Measurements from ENCODE around the gene ALX4. TPM values are rescaled to one million over a fixed set of nuclear protein-coding genes. Genes with fewer than 3 reads are reported as not detected.

The ALX4 gene
- total RNA-seq, 1 donor from 2014 or later: 0.05 TPM

DNA sequence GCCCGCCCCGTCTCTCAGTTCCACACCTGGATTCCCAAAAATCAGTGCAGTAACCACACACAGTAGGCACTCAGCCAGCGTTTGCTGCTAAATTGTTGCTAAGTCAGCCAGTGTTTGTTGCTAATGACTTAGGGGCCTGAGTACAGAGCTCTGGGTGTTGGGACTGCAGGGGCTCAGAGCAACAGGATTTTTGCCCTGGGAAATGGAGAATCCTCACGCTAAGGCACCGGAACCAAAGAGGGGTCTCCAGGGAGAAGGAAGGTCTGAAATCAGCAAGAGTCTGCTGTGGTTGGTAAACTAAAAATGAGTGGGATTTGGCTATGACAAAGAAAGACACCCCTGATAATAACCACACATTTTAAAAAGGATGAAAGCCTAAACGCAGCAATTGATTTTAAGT is 22.7 kb upstream of the ALX4 start:
- Mint-ChIP-seq H3K27me3 (ENCODE audit: low read depth) (peaks cover 85% of the 10 kb centered on the region), H3K36me3 (ENCODE audit: low read depth) (no peaks in the 10 kb centered on the region), H3K9me3 (no peaks in the 10 kb centered on the region), H3K4me3 (no peak overlapping the region), H3K4me1 (peaks cover 9% of the 10 kb centered on the region), H3K27ac (ENCODE audit: unreplicated experiment) (no peak overlapping the region)
- DNase-seq (ENCODE audit: low read depth, low spot score): no peak
- TF ChIP-seq CTCF (conservative IDR thresholded peaks at IDR 0.05): no peak

DNA sequence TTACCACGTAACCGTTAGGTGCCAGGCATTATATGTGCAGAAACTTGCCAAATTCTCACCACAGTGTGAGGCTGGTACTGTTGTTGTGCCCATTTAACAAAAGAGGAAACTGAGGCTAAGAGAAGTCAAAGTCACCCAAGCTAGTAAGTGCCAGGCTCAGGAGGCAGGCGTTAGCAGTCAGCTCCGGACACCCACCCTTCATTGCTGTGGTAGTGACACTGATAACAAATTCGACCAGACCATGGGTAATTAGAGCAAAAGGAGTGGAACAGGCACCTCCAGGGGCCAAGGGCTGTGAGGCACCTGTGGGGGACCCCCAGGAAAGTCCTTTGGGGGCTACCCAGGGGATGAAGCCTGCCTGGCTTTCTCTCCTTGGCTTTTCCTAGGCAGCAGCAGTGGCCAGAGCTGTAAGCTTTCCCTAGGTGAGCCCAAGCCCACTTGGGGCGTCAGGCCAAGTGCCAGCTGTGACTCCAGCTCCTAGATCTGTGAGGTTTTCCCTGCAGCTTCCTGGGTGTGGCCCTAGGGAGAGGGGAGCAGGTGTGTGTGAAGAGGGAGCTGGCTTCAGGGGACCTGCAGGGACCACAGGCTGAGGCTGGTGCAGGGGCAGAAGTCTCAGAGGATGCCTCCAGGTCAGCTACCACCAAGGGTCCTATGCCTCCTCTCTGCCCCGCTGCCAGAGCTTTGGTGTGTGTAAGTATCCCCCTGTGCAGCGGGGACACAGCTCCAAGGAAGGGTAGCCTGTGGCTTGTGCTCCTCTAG is 19.7 kb upstream of the ALX4 start:
- H3K4me1 Mint-ChIP-seq: peaks cover 1% of the 10 kb centered on the region
- H3K36me3 Mint-ChIP-seq (ENCODE audit: low read depth): no peaks in the 10 kb centered on the region
- H3K9me3 Mint-ChIP-seq: no peaks in the 10 kb centered on the region
- H3K4me3 Mint-ChIP-seq: no peak overlapping the region
- H3K27me3 Mint-ChIP-seq (ENCODE audit: low read depth): peaks cover 86% of the 10 kb centered on the region
- no peak overlapping the region for H3K27ac Mint-ChIP-seq (ENCODE audit: unreplicated experiment)
- no peak for DNase-seq (ENCODE audit: low read depth, low spot score)
- no peak for TF ChIP-seq CTCF (conservative IDR thresholded peaks at IDR 0.05)

- Mint-ChIP-seq H3K27ac (ENCODE audit: unreplicated experiment) (no peak overlapping the region), H3K4me3 (no peak overlapping the region), H3K36me3 (ENCODE audit: low read depth) (no peaks in the 10 kb centered on the region), H3K4me1 (no peaks in the 10 kb centered on the region), H3K9me3 (no peaks in the 10 kb centered on the region), H3K27me3 (ENCODE audit: low read depth) (peaks cover 88% of the 10 kb centered on the region)
- no peak for TF ChIP-seq CTCF (conservative IDR thresholded peaks at IDR 0.05)
- no peak for DNase-seq (ENCODE audit: low read depth, low spot score)
Measured at GRCh38 chr11:44328138-44328660, 18.3 kb upstream of the ALX4 start.

DNA sequence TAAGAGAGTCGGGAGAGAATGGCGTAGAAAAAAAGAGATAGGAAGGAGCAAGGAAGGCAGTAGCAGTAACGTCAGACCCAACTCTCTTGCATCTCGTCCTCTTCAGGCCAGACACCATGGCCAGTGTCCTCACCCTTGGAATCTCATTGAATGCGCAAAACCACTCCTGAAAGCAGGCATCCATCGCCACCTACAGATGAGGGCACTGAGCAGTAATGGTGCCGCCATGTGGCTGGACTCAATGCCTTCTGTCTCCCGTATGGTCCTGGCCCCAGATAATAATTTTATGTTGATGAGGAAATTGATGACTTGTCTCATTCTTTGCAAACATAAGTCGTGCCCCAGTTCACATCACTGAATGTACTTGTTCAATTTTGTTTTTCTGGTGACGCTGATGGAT is 17.8 kb upstream of the ALX4 start:
- Mint-ChIP-seq H3K4me3 (no peak overlapping the region), H3K9me3 (no peaks in the 10 kb centered on the region), H3K36me3 (ENCODE audit: low read depth) (no peaks in the 10 kb centered on the region), H3K27me3 (ENCODE audit: low read depth) (peaks cover 88% of the 10 kb centered on the region), H3K4me1 (no peaks in the 10 kb centered on the region), H3K27ac (ENCODE audit: unreplicated experiment) (no peak overlapping the region)
- DNase-seq (ENCODE audit: low read depth, low spot score): no peak
- no peak for TF ChIP-seq CTCF (conservative IDR thresholded peaks at IDR 0.05)

DNA sequence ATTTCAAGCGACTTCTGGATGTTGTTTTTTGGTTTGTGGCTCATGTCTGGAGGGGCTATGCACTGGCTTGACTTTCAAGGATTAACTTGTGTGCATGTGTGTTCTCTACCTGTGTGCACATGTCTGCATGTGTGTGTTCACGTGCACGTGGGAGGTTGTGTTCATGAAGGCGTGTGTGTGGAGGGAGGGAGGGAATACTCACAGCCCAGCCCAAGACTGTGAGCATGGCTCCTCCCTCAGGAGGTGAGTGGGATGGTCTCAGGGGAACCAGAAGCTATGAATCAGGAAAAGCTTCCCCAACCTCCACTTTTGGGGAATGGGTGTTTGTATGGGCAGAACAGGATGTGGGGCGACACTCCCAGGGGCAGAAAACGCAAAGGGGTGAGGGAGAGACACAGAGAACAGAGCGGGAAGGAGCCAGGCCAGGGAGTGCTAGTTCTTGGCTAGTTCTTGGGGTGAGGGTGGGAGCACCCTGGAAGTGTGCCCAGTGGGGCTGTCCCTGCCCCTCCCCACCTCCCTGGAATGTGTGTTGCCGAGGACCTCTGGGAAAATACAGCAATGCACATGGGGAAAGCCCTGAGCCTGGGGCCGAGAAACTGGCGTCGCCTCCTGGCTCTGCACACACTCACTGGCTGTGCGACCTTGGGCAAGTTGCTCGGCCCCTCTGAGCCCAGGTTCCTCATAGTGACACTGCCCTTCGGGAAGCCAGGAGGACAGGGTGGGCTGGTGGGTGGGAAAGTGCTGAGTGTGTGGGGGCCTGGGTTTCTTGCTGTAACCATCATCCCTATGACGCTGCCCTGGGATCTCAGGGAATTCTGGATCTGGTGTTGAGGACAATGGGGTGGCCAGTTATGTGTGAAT is 16.9 kb upstream of the ALX4 start:
- Mint-ChIP-seq H3K36me3 (ENCODE audit: low read depth) (no peaks in the 10 kb centered on the region), H3K27me3 (ENCODE audit: low read depth) (peaks cover 89% of the 10 kb centered on the region), H3K4me1 (no peaks in the 10 kb centered on the region), H3K4me3 (no peak overlapping the region), H3K27ac (ENCODE audit: unreplicated experiment) (no peak overlapping the region), H3K9me3 (no peaks in the 10 kb centered on the region)
- DNase-seq (ENCODE audit: low read depth, low spot score): no peak
- no peak for TF ChIP-seq CTCF (conservative IDR thresholded peaks at IDR 0.05)

Data from neural crest cell (in vitro differentiated cells).